ENCODE data around the gene GLI1. TPM values are rescaled to one million over a fixed set of nuclear protein-coding genes. Genes with fewer than 3 reads are reported as not detected.

Gene GLI1
- total and polyA plus RNA-seq, 2 donors (not counting 1 experiment from before 2014, with no cell fraction given): 0.40 to 2.0 TPM

GRCh38 chr12:57434517-57435223, 24.9 kb upstream of the GLI1 start, which contains the start of gene INHBC:
Gene INHBC (plus strand): TSS chr12:57434784. CDS start chr12:57434887, 103 bp downstream.
- H3K4me3 ChIP-seq (replicated peaks in 1 of 4; ENCODE audit: control extremely low read depth in 1 of 4, insufficient read depth in 1 of 4, low read depth in 3 of 4, low read length in 4 of 4): no peak within 1 kb of the TSS
- no peaks in the 10 kb centered on the region for H3K4me1 ChIP-seq (ENCODE audit: control insufficient read depth, extremely low read depth, insufficient read depth, low read length)
- H3K79me2 ChIP-seq (ENCODE audit: control insufficient read depth, insufficient read depth, low read length): peaks cover 5% of the 10 kb centered on the region
- TF ChIP-seq, protein P1, sequence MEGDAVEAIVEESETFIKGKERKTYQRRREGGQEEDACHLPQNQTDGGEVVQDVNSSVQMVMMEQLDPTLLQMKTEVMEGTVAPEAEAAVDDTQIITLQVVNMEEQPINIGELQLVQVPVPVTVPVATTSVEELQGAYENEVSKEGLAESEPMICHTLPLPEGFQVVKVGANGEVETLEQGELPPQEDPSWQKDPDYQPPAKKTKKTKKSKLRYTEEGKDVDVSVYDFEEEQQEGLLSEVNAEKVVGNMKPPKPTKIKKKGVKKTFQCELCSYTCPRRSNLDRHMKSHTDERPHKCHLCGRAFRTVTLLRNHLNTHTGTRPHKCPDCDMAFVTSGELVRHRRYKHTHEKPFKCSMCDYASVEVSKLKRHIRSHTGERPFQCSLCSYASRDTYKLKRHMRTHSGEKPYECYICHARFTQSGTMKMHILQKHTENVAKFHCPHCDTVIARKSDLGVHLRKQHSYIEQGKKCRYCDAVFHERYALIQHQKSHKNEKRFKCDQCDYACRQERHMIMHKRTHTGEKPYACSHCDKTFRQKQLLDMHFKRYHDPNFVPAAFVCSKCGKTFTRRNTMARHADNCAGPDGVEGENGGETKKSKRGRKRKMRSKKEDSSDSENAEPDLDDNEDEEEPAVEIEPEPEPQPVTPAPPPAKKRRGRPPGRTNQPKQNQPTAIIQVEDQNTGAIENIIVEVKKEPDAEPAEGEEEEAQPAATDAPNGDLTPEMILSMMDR (conservative IDR thresholded peaks at IDR 0.05 in 1 of 2, IDR thresholded peaks at IDR 0.05 in 1 of 2; ENCODE audit: low read depth in 1 of 2, low read length in 2 of 2): no peak
- TF ChIP-seq EZH2 (IDR thresholded peaks at IDR 0.05; ENCODE audit: low read length, missing control alignments): no peak
- H4K20me1 ChIP-seq (ENCODE audit: control insufficient read depth, extremely low read depth, insufficient read depth, low read length): no peaks in the 10 kb centered on the region
- H3K9ac ChIP-seq (ENCODE audit: insufficient read depth, low read length): no peak within 1 kb of the TSS
- no peaks in the 10 kb centered on the region for H3K27me3 ChIP-seq (ENCODE audit: control insufficient read depth, insufficient read depth, low read length)
- no peak within 1 kb of the TSS for H2AFZ ChIP-seq (ENCODE audit: low read length)
- H3K27ac ChIP-seq (ENCODE audit: insufficient read depth, low read length): no peak within 1 kb of the TSS
- H3K9me3 ChIP-seq (ENCODE audit: control insufficient read depth, insufficient read depth, low read depth, low read length): no peaks in the 10 kb centered on the region
- DNase-seq (ENCODE audit: low read depth in 2 of 2): no peak
- no peaks in the 10 kb centered on the region for H3K36me3 ChIP-seq (ENCODE audit: control insufficient read depth, insufficient read depth, low read length)
- no peak within 1 kb of the TSS for H3K4me2 ChIP-seq (ENCODE audit: extremely low read depth, insufficient read depth, low read length)

DNA sequence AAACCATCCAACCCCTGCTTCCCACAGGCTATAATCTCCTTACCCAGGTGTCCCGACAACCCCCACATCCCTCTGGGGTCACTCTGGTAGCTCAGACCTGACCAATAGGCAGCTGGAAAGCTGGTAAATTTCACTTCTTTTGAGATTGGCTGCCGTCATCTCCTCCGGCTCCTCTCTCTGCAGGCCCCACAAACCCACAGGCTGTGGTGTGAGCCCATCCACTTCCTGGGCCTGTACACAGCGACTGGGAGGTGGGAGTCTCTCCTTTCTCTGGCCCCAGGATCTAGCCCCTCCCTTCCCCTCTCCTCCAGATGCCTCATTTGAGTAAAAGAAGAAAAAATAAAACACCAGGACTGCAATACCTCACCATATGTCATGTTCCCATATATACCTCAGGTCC, 24.3 kb upstream of the GLI1 start:
- H3K4me2 ChIP-seq (ENCODE audit: extremely low read depth, insufficient read depth, low read length): no peak overlapping the region
- no peak for DNase-seq (ENCODE audit: low read depth in 2 of 2)
- no peaks in the 10 kb centered on the region for H3K9me3 ChIP-seq (ENCODE audit: control insufficient read depth, insufficient read depth, low read depth, low read length)
- no peaks in the 10 kb centered on the region for H3K4me1 ChIP-seq (ENCODE audit: control insufficient read depth, extremely low read depth, insufficient read depth, low read length)
- H2AFZ ChIP-seq (ENCODE audit: low read length): no peak overlapping the region
- no peaks in the 10 kb centered on the region for H3K27me3 ChIP-seq (ENCODE audit: control insufficient read depth, insufficient read depth, low read length)
- no peaks in the 10 kb centered on the region for H3K36me3 ChIP-seq (ENCODE audit: control insufficient read depth, insufficient read depth, low read length)
- no peaks in the 10 kb centered on the region for H3K79me2 ChIP-seq (ENCODE audit: control insufficient read depth, insufficient read depth, low read length)
- no peak overlapping the region for H3K27ac ChIP-seq (ENCODE audit: insufficient read depth, low read length)
- no peaks in the 10 kb centered on the region for H4K20me1 ChIP-seq (ENCODE audit: control insufficient read depth, extremely low read depth, insufficient read depth, low read length)
- no peak overlapping the region for H3K4me3 ChIP-seq (replicated peaks in 1 of 4; ENCODE audit: control extremely low read depth in 1 of 4, insufficient read depth in 1 of 4, low read depth in 3 of 4, low read length in 4 of 4)
- no peak overlapping the region for H3K9ac ChIP-seq (ENCODE audit: insufficient read depth, low read length)
- TF ChIP-seq, protein P1 (conservative IDR thresholded peaks at IDR 0.05 in 1 of 2, IDR thresholded peaks at IDR 0.05 in 1 of 2; ENCODE audit: low read depth in 1 of 2, low read length in 2 of 2): no peak

DNA sequence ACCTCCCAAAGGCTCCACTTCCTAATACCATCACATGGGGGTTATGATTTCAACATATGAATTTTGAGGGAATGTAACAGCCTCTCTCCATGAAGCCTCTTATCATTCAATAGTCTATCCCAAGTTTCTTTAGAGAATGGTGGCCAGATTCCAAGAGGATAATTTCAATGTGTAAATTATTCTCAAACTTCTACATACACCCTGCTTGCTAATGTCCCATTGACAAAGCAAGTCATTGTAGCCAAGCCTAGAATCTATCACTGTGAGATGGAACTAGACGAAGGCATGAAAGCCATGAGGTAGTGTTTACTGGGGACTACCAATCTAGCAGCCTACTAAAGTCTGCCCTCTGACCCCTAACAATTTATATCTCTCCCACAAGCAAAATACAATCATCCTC, 21.2 kb upstream of the GLI1 start:
- H3K4me3 ChIP-seq (replicated peaks in 1 of 4; ENCODE audit: control extremely low read depth in 1 of 4, insufficient read depth in 1 of 4, low read depth in 3 of 4, low read length in 4 of 4): no peak overlapping the region
- no peak overlapping the region for H3K4me2 ChIP-seq (ENCODE audit: extremely low read depth, insufficient read depth, low read length)

More for the DNA sequence above, 21.2 kb upstream of the GLI1 start:
- H2AFZ ChIP-seq (ENCODE audit: low read length): no peak overlapping the region
- no peaks in the 10 kb centered on the region for H4K20me1 ChIP-seq (ENCODE audit: control insufficient read depth, extremely low read depth, insufficient read depth, low read length)
- H3K36me3 ChIP-seq (ENCODE audit: control insufficient read depth, insufficient read depth, low read length): no peaks in the 10 kb centered on the region
- no peak overlapping the region for H3K27ac ChIP-seq (ENCODE audit: insufficient read depth, low read length)
- no peaks in the 10 kb centered on the region for H3K79me2 ChIP-seq (ENCODE audit: control insufficient read depth, insufficient read depth, low read length)
- no peaks in the 10 kb centered on the region for H3K4me1 ChIP-seq (ENCODE audit: control insufficient read depth, extremely low read depth, insufficient read depth, low read length)
- no peaks in the 10 kb centered on the region for H3K27me3 ChIP-seq (ENCODE audit: control insufficient read depth, insufficient read depth, low read length)
- no peak for DNase-seq (ENCODE audit: low read depth in 2 of 2)
- H3K9ac ChIP-seq (ENCODE audit: insufficient read depth, low read length): no peak overlapping the region
- TF ChIP-seq EZH2 (IDR thresholded peaks at IDR 0.05; ENCODE audit: low read length, missing control alignments): no peak
- TF ChIP-seq, protein P1 (conservative IDR thresholded peaks at IDR 0.05 in 1 of 2, IDR thresholded peaks at IDR 0.05 in 1 of 2; ENCODE audit: low read depth in 1 of 2, low read length in 2 of 2): no peak
- no peaks in the 10 kb centered on the region for H3K9me3 ChIP-seq (ENCODE audit: control insufficient read depth, insufficient read depth, low read depth, low read length)

All from fibroblast of lung (primary cell).